Activated T-cell treated with anti-CD3 and anti-CD28 coated beads for 1 hour (primary cell): Measurements from ENCODE around the gene CIDEC.

ENCODE experiments used
- DNase-seq: peaks from one replicate; pipeline ENCODE4 v3.0.0-alpha.2; 2020; ENCODE audit warnings: low read depth

Gene CIDEC, protein sequence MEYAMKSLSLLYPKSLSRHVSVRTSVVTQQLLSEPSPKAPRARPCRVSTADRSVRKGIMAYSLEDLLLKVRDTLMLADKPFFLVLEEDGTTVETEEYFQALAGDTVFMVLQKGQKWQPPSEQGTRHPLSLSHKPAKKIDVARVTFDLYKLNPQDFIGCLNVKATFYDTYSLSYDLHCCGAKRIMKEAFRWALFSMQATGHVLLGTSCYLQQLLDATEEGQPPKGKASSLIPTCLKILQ

GRCh38 chr3:9879830-9880549 lies at the start of gene CIDEC:
Gene CIDEC (minus strand): TSS chr3:9880253. CDS start chr3:9878486, 1,767 bp downstream.
- DNase-seq = no peak

- DNase-seq = no peak
Observed at GRCh38 chr3:9928158-9928557, 48.1 kb upstream of the CIDEC start.

GRCh38 chr3:9918261-9919038 lies 38.4 kb upstream of the CIDEC start:
- no peak for DNase-seq

DNA sequence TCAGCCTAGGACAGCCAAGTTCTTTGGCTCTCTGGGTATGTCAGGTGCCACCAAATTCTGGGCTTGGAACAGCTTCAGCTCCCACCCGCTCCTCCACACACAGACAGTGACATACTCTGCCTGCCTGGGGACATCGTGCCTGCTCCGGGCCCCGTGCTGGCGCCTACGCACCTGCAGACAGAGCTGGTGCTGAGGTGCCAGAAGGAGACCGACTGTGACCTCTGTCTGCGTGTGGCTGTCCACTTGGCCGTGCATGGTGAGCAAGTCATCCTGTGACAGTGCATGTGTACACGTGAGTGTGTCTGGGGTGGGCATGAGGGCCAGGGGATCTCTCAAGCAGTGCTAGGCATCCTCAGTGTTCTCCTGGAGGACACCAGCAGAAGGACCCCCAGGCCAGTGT lies 37.8 kb upstream of the CIDEC start:
- DNase-seq = no peak

DNA sequence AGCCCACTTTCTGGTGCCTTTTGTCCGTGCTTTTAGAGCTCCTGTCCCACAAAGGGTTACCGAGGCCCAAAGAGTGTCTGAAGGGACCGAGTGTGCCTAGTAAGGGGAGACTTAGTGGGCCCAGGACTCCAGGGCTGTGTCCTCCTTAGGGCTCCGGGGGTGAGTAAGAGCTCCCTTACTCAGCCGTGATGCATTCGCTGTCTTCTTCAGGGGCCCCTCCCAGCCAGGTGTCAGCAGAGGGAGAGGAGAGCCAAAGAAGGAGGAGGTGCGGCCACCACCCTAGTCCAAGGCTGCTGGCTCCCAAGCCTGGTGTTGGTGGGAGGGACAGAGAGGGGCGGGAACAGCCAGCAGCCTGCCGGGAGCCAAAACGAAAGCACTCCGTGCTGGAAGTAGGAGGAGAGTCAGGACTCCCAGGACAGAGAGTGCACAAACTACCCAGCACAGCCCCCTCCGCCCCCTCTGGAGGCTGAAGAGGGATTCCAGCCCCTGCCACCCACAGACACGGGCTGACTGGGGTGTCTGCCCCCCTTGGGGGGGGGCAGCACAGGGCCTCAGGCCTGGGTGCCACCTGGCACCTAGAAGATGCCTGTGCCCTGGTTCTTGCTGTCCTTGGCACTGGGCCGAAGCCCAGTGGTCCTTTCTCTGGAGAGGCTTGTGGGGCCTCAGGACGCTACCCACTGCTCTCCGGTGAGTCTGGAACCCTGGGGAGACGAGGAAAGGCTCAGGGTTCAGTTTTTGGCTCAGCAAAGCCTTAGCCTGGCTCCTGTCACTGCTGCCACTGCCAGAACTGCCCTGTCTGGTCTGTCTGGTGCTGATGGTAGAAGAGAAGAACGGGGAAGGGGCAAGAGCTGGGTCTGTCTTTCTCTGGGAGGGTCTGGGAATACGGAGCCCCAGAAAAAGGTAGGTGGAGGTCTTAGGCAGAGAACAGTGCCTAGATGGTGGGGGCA lies 37.0 kb upstream of the CIDEC start, which contains the start of gene IL17RC:
Gene IL17RC (plus strand): TSS at position 365 of the 947 bp plus-strand sequence. CDS start 218 bp downstream, at position 583.
- no peak for DNase-seq

DNA sequence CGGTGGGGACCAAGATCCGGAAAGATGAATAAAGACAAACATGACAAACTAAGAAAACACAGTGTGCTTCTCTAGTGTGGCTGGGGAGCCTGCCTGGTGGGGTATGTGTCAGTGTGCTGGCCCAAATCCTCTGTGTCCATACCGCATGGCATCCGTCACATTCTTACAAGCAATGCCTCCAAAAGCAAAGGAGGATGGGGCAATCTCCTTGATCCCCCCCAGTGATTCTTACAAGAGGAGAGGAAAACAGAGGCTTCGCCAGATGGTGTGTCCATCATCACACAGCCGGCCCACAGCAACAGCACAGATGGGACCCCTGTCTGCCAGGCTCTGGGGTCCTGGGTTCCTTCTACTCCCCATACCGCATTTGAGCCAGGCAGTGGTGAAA lies 36.3 kb upstream of the CIDEC start:
- DNase-seq = no peak

DNA sequence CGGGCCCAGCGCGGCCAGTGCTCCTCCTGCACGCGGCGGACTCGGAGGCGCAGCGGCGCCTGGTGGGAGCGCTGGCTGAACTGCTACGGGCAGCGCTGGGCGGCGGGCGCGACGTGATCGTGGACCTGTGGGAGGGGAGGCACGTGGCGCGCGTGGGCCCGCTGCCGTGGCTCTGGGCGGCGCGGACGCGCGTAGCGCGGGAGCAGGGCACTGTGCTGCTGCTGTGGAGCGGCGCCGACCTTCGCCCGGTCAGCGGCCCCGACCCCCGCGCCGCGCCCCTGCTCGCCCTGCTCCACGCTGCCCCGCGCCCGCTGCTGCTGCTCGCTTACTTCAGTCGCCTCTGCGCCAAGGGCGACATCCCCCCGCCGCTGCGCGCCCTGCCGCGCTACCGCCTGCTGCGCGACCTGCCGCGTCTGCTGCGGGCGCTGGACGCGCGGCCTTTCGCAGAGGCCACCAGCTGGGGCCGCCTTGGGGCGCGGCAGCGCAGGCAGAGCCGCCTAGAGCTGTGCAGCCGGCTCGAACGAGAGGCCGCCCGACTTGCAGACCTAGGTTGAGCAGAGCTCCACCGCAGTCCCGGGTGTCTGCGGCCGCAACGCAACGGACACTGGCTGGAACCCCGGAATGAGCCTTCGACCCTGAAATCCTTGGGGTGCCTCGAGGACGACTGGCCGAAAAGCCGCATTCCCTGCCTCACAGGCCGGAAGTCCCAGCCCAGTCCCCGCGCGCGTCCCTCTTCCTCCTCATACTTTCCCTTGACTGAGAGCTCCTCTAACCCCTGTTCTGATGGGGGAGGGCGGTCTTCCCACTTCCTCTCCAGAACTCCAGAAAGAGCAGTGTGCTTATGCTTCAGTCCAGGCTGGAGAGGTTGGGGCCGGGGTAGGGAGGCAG lies 35.4 kb upstream of the CIDEC start:
- no peak for DNase-seq

DNA sequence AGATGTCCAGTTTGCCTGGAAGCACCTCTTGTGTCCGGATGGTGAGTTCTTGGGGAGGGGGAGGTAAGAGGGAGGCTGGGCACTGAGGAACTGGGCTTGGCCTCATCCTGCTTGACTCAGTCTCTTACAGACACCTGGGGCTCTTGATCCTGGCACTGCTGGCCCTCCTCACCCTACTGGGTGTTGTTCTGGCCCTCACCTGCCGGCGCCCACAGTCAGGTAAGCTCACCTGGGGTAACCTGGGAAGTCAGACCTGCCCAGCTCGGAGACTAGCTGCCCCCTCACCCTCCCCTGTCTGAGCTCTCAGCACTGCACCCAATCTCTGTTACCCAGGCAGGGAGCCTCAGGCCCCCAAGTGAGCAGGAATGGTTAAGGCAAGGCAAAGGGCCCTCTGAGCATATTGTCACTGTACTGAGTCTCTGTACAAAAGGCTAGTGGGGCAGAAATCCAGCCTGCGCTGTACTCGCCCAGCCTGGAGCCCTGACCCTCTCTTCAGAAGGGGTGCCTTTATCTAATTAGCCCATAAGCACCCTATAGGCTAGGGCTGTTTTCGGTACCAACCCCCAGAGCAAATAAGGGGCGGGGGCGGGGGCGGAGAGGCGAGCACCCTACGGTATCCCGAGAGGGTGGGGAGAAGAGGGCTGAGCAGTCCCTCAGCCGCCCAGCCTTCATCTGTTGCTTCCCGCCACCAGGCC lies 34.7 kb upstream of the CIDEC start:
- DNase-seq = no peak

DNA sequence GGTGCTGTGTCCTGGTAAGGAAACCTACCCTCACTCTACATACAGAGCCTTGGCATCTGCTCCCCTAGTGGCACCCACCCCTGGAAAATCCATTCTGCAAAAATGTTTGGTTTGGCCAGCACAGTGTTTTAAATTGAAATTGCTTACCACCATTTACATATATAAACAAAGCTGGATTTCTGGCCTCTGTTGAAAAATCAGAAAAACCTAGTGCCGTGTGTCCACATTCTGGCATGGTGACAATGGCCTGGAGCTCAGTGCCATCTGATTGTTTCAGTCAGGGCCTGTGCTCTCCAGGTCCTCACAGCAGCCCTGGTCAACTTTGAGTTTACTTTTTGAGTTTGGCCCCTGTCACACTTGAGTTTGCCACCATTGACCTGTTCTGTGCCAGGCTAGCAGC lies 34.0 kb upstream of the CIDEC start:
- no peak for DNase-seq

- DNase-seq = no peak
Observed at GRCh38 chr3:9913601-9914000, 33.5 kb upstream of the CIDEC start.

DNA sequence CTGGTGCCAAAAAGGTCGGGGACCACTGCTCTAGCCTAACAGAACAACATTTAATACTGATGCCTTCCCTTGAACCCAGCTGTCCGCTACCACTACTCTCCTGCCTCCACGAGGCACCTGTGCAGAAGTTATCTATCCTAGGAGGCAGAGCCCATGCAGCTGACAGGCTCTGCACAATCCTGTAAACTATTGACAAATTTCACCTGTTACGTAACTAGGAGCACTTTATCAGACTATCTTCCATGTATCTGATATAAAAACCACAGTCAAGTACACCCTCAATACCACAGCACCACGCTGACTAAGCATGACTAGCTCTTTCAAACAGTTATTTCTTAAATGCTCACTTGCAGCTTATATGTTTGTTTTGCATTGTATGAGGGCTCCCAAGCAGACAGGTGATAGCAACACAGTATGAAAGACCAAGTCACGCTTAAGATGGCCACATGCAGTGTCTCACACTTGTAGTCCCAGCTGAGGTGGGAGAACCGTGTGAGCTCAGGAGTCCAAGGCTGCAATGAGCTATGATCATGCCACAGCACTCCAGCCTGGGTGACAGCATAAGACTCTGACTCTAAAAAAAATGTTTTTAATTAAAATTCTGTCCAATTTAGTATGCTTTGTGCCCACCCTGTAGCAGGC lies 32.4 kb upstream of the CIDEC start:
- DNase-seq = no peak

DNA sequence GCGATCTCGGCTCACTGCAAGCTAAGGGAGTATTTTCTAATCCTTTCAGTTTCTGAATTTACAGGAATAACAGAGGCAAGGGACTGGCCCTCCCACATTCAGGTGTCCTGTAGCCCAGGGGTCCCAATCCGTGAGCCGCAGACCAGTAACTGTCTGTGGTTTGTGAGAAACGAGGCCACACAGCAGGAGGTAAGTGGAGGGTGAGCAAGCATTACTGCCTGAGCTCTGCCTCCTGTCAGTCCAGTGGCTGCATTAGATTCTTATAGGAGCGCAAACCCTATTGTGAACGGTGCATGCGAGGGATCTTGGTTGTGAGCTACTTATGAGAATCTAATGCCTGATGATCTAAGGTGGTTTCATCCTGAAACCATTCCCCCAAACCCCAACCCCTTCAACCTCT lies 31.8 kb upstream of the CIDEC start:
- DNase-seq = no peak

DNA sequence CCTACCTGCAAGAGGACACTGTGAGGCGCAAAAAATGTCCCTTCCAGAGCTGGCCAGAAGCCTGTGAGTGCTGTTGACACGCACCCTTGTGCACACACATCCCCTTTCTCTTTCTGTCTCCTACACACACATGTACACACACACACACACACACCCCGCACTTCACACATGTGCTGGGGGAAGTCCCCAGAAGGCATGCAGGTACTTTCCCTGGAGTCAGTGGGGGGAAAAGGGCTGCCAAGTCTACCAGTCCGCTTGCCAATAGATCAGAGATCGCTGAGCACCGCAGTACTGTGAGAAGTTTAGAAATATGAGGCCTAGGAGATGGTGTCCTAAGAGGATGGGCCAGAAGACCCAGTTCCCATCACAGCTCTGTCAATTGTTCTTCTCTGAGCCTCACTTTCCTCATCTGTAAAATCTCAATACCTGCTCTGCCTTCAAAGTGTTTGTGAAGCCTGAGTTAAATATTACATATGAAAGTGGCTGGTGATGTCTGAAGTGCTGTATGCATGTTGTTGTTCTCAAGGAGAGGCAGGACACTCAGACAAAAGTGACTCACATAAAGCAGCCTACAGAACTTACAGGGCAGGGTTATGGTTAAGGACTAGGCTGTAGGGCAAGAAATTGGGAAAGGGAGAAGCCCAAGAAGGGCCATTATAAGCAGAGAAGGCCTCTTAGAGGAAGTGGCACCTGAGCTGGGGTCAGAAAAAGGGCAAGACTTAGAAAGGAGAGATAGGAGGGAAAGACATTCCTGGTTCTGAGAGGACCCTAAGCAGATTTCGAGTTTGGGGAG lies 29.4 kb upstream of the CIDEC start:
- DNase-seq = no peak

GRCh38 chr3:9908286-9908685 lies 28.2 kb upstream of the CIDEC start:
- DNase-seq = no peak

DNA sequence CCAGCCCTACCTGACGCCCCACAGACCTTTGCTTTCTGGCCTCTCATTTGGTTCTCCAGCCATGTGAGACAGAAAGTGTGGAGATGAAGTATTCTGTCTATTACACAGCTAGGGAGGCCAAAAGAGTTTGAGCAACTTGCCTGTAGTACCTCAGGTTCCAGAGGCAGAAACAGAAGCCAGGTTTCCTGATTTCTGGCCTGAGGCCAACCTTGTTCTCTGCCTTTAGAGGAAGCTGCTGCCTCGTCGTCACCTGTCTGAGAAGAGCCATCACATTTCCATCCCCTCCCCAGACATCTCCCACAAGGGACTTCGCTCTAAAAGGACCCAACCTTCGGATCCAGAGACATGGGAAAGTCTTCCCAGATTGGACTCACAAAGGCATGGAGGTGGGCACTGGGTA lies 26.4 kb upstream of the CIDEC start:
- DNase-seq = no peak

GRCh38 chr3:9903904-9904303 lies 23.9 kb upstream of the CIDEC start:
- DNase-seq = no peak

DNA sequence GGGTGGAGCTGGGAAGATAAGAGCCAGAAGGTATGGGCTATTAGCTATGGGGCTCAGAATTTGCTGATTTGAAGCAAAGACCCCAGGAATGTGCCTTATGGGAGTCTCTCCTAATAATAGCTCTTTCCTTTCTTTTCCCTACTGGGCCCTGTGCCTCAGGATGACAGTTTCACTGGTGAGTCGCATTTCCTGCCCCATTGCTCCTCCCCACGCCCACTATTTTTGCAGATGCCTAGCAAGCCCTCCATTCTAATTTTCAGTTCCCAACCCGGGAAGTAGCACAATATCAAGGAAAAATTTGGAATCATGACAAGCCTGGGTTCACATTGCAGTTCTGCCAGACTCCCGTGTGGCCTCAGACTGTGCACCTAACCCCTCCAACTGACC lies 23.2 kb upstream of the CIDEC start:
- no peak for DNase-seq

DNA sequence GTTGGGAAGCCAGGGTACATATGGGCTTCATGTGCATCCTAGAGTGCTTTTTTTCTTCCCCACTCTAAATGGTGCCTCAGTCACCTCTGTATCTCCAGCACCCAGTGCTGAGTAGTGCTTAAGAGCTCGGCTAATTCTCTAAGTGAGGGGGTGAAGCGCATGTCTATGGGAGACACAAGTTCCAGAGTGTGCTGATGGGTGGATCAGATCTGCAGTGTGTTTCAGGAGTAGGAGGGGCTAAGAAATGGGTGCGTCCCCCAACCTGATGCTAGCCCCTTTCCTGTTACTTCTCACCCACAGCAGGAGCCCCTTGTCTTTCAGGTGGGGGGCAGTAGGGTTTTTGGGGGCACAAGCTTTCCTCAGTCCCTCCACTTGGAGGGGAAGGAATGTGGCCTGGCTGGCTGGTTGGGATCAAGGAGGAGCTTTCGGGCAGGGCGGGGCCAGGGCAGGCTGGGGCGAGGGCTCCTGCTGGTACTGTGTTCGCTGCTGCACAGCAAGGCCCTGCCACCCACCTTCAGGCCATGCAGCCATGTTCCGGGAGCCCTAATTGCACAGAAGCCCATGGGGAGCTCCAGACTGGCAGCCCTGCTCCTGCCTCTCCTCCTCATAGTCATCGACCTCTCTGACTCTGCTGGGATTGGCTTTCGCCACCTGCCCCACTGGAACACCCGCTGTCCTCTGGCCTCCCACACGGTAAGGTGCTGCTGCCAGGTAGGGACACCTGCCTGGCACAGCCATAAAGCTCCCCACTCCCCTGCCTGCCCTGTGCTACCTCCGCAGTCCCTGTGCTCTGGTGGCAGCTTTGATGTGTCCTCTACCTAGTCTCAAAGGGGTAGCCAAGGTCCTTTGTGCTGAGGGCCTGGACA lies 22.6 kb upstream of the CIDEC start, which contains the start of gene IL17RE:
Gene IL17RE (plus strand): TSS at position 477 of the 866 bp plus-strand sequence. CDS start 85 bp downstream, at position 562.
- DNase-seq = no peak
